Trophoblast cell (in vitro differentiated cells and primary cell): ENCODE data around the gene PHACTR1.
"Not testable (repeated sequence)": the region's sequence is repeated elsewhere in the genome, so short reads cannot be mapped to it uniquely, and the experiment has no call there.

Experiments
- DNase-seq, 2 donors: peaks; one replicate each; pipeline ENCODE4 v3.0.0-alpha.2; 2016
- H2AFZ ChIP-seq: 2 replicates; pipeline ENCODE4 v1.6.1; 2013; ENCODE audit warnings: low read length, moderate library complexity, mild to moderate bottlenecking; ENCODE audit not compliant: insufficient read depth, poor library complexity
- H2AK5ac ChIP-seq: 2 replicates; pipeline ENCODE4 v1.6.1; 2013; ENCODE audit warnings: mild to moderate bottlenecking, low read length
- H2BK120ac ChIP-seq: 2 replicates; pipeline ENCODE4 v1.6.1; 2013; ENCODE audit warnings: low read length, mild to moderate bottlenecking, moderate library complexity; ENCODE audit not compliant: insufficient read depth, poor library complexity
- H2BK12ac ChIP-seq: 2 replicates; pipeline ENCODE4 v1.6.1; 2013; ENCODE audit warnings: mild to moderate bottlenecking, low read length, moderate library complexity
- H2BK5ac ChIP-seq: 2 replicates; pipeline ENCODE4 v1.6.1; 2013; ENCODE audit warnings: low read length, low read depth, moderate library complexity, mild to moderate bottlenecking; ENCODE audit not compliant: poor library complexity
- H3K14ac ChIP-seq: 2 replicates; pipeline ENCODE4 v1.6.1; 2013; ENCODE audit warnings: mild to moderate bottlenecking, low read length
- H3K18ac ChIP-seq: 2 replicates; pipeline ENCODE4 v1.6.1; 2013; ENCODE audit warnings: mild to moderate bottlenecking, low read length
- H3K23ac ChIP-seq: 2 replicates; pipeline ENCODE4 v1.6.1; 2013; ENCODE audit warnings: low read length
- H3K27ac ChIP-seq: 2 replicates; pipeline ENCODE4 v1.5.1; 2013; ENCODE audit warnings: low read depth, mild to moderate bottlenecking, inconsistent platforms, low read length, moderate library complexity
- H3K27me3 ChIP-seq: 2 replicates; pipeline ENCODE4 v1.6.1; 2013; ENCODE audit warnings: inconsistent platforms, mild to moderate bottlenecking, low read length, moderate library complexity; ENCODE audit not compliant: insufficient read depth
- H3K36me3 ChIP-seq, 2 experiments: 1 replicate in 1 of 2; 2 replicates in 1 of 2; pipeline ENCODE4 v1.6.1; 2013; ENCODE audit warnings: low read length in 2 of 2, mild to moderate bottlenecking in 2 of 2, moderate library complexity in 1 of 2; ENCODE audit not compliant: insufficient read depth in 2 of 2, control insufficient read depth in 1 of 2
- H3K4ac ChIP-seq: 2 replicates; pipeline ENCODE4 v1.6.1; 2013; ENCODE audit warnings: low read depth, mild to moderate bottlenecking, low read length, moderate library complexity
- H3K4me1 ChIP-seq, 2 experiments: 1 replicate in 1 of 2; 2 replicates in 1 of 2; pipeline ENCODE4 v1.6.1; 2013; ENCODE audit warnings: low read length in 2 of 2, mild to moderate bottlenecking in 2 of 2, moderate library complexity in 1 of 2; ENCODE audit not compliant: insufficient read depth in 2 of 2, control insufficient read depth in 1 of 2
- H3K4me2 ChIP-seq: 2 replicates; pipeline ENCODE4 v1.6.1; 2013; ENCODE audit warnings: inconsistent platforms, mild to moderate bottlenecking, low read length, moderate library complexity
- H3K4me3 ChIP-seq: 2 replicates; pipeline ENCODE4 v1.5.1; 2013; ENCODE audit warnings: mild to moderate bottlenecking, low read depth, low read length, inconsistent platforms
- H3K79me1 ChIP-seq: one replicate; pipeline ENCODE4 v1.6.1; 2013; ENCODE audit warnings: low read length
- H3K79me2 ChIP-seq: 2 replicates; pipeline ENCODE4 v1.6.1; 2013; ENCODE audit warnings: low read length, mild to moderate bottlenecking; ENCODE audit not compliant: control insufficient read depth, insufficient read depth, poor library complexity
- H3K9ac ChIP-seq: 2 replicates; pipeline ENCODE4 v1.6.1; 2013; ENCODE audit warnings: mild to moderate bottlenecking, low read length
- H3K9me3 ChIP-seq: 2 replicates; pipeline ENCODE4 v1.6.1; 2013; ENCODE audit warnings: low read depth, mild to moderate bottlenecking, control low read depth, inconsistent platforms, low read length; ENCODE audit not compliant: insufficient read depth
- H4K12ac ChIP-seq: 2 replicates; pipeline ENCODE4 v1.6.1; 2013; ENCODE audit warnings: low read depth, mild to moderate bottlenecking, low read length, moderate library complexity
- H4K8ac ChIP-seq: 2 replicates; pipeline ENCODE4 v1.6.1; 2013; ENCODE audit warnings: low read depth, mild to moderate bottlenecking, low read length, moderate library complexity
- H4K91ac ChIP-seq: one replicate; pipeline ENCODE4 v1.6.1; 2013; ENCODE audit warnings: low read depth, mild to moderate bottlenecking, low read length, moderate library complexity
- WGBS: extraction: QIAGEN DNeasy Blood & Tissue Kit; methylation state at CpG from one replicate; pipeline ENCODE4 v1.1.7; 2013; ENCODE audit warnings: missing lambda C conversion rate; ENCODE audit not compliant: insufficient read length, insufficient coverage; ENCODE audit errors: extremely low coverage; 5-methylcytosine and 5-hydroxymethylcytosine counted together

The PHACTR1 gene

GRCh38 chr6:13131935-13132661 lies 415.5 kb downstream of the PHACTR1 start:
- Histone ChIP-seq H2BK120ac (no peak overlapping the region), H3K4me1 (no peaks in the 10 kb centered on the region), H3K36me3 (no peaks in the 10 kb centered on the region), H2BK12ac (no peak overlapping the region), H3K18ac (no peak overlapping the region), H4K91ac (no peak overlapping the region), H3K4me2 (no peak overlapping the region), H3K27me3 (no peaks in the 10 kb centered on the region), H3K4me3 (no peak overlapping the region), H3K14ac (no peak overlapping the region), H3K79me2 (no peaks in the 10 kb centered on the region), H2AK5ac (no peak overlapping the region), H3K79me1 (no peaks in the 10 kb centered on the region), H3K9me3 (no peaks in the 10 kb centered on the region), H4K12ac (no peak overlapping the region), H4K8ac (no peak overlapping the region), H3K23ac (no peak overlapping the region), H2BK5ac (no peak overlapping the region), H2AFZ (no peak overlapping the region), H3K4ac (no peak overlapping the region), H3K27ac (no peak overlapping the region), H3K9ac (no peak overlapping the region)
- no peak for DNase-seq
- WGBS: no CpG with 5 or more reads among the region's 4 CpGs

GRCh38 chr6:13133894-13134293 lies 417.3 kb downstream of the PHACTR1 start:
- H3K27ac ChIP-seq, H3K36me3 ChIP-seq, H3K14ac ChIP-seq, H2BK5ac ChIP-seq, H3K27me3 ChIP-seq, H3K9me3 ChIP-seq, DNase-seq, H3K9ac ChIP-seq, H4K8ac ChIP-seq, H3K4me2 ChIP-seq, H3K4me3 ChIP-seq, H2AK5ac ChIP-seq, H3K4me1 ChIP-seq, H3K79me2 ChIP-seq, H2AFZ ChIP-seq, H2BK12ac ChIP-seq, H3K79me1 ChIP-seq, H4K91ac ChIP-seq, H3K18ac ChIP-seq, H3K23ac ChIP-seq, H4K12ac ChIP-seq, H3K4ac ChIP-seq, H2BK120ac ChIP-seq: not testable (repeated sequence)
- WGBS: no CpG with 5 or more reads among the region's 32 CpGs

GRCh38 chr6:13135152-13135551 lies 418.6 kb downstream of the PHACTR1 start:
- H2AFZ ChIP-seq: no peak overlapping the region
- no peaks in the 10 kb centered on the region for H3K36me3 ChIP-seq
- H2BK5ac ChIP-seq: no peak overlapping the region
- no peak overlapping the region for H3K4me3 ChIP-seq
- H3K9me3 ChIP-seq: no peaks in the 10 kb centered on the region
- H3K79me2 ChIP-seq: no peaks in the 10 kb centered on the region
- H3K18ac ChIP-seq: no peak overlapping the region
- H2BK12ac ChIP-seq: no peak overlapping the region
- no peak overlapping the region for H4K12ac ChIP-seq
- DNase-seq: no peak
- H3K23ac ChIP-seq: no peak overlapping the region
- no peak overlapping the region for H2BK120ac ChIP-seq
- no peaks in the 10 kb centered on the region for H3K27me3 ChIP-seq
- H3K4ac ChIP-seq: no peak overlapping the region
- H3K79me1 ChIP-seq: no peaks in the 10 kb centered on the region
- H2AK5ac ChIP-seq: no peak overlapping the region
- no peaks in the 10 kb centered on the region for H3K4me1 ChIP-seq
- no peak overlapping the region for H3K14ac ChIP-seq
- no CpG with 5 or more reads among the region's 10 CpGs for WGBS
- no peak overlapping the region for H4K8ac ChIP-seq
- H3K4me2 ChIP-seq: no peak overlapping the region
- no peak overlapping the region for H4K91ac ChIP-seq
- H3K27ac ChIP-seq: no peak overlapping the region
- H3K9ac ChIP-seq: no peak overlapping the region

GRCh38 chr6:13139119-13139518 lies 422.6 kb downstream of the PHACTR1 start:
- H3K36me3 ChIP-seq: no peaks in the 10 kb centered on the region
- H3K79me1 ChIP-seq: no peaks in the 10 kb centered on the region
- H4K12ac ChIP-seq: no peak overlapping the region
- H3K14ac ChIP-seq: no peak overlapping the region
- WGBS: no CpG with 5 or more reads among the region's 2 CpGs
- H2AK5ac ChIP-seq: no peak overlapping the region
- no peak overlapping the region for H3K27ac ChIP-seq
- no peak overlapping the region for H4K8ac ChIP-seq
- no peak overlapping the region for H3K23ac ChIP-seq
- H3K79me2 ChIP-seq: no peaks in the 10 kb centered on the region
- H3K9ac ChIP-seq: no peak overlapping the region
- H2BK5ac ChIP-seq: no peak overlapping the region
- no peak overlapping the region for H3K18ac ChIP-seq
- no peaks in the 10 kb centered on the region for H3K9me3 ChIP-seq
- no peak overlapping the region for H3K4me2 ChIP-seq
- no peak overlapping the region for H3K4ac ChIP-seq
- no peak overlapping the region for H2BK12ac ChIP-seq
- H3K27me3 ChIP-seq: no peaks in the 10 kb centered on the region
- no peaks in the 10 kb centered on the region for H3K4me1 ChIP-seq
- H4K91ac ChIP-seq: no peak overlapping the region
- H2AFZ ChIP-seq: no peak overlapping the region
- no peak overlapping the region for H3K4me3 ChIP-seq
- no peak for DNase-seq
- H2BK120ac ChIP-seq: no peak overlapping the region
